Vagina (tissue), 2 donors: ENCODE measurements around the gene CCNB1. TPM values are rescaled to one million over a fixed set of nuclear protein-coding genes. Genes with fewer than 3 reads are reported as not detected.

Source experiments
- DNase-seq, 2 donors: peaks; one replicate each; pipeline ENCODE4 v3.0.0-alpha.2; 2017; ENCODE audit errors: extremely low spot score in 2 of 2
- H3K27ac ChIP-seq: fragments of 200-600 bp; sonication (generic); one replicate; pipeline ENCODE4 v1.5.1; 2019
- H3K27me3 ChIP-seq: fragments of 200-600 bp; sonication (generic); one replicate; pipeline ENCODE4 v1.5.1; 2019
- H3K36me3 ChIP-seq, 2 donors: fragments of 200-600 bp; sonication (generic); one replicate each; pipeline ENCODE4 v1.5.1; 2017 to 2019
- H3K4me1 ChIP-seq: fragments of 200-600 bp; sonication (generic); one replicate; pipeline ENCODE4 v1.5.1; 2019
- H3K4me3 ChIP-seq, 2 donors: fragments of 200-600 bp; sonication (generic); 1 replicate in 1 of 2; 2 replicates in 1 of 2; pipeline ENCODE4 v1.5.1; 2016 to 2019
- H3K9me3 ChIP-seq: fragments of 200-600 bp; sonication (generic); one replicate; pipeline ENCODE4 v1.5.1; 2019
- CTCF ChIP-seq, 3 experiments: fragments of 450-650 bp in 2 of 3; fragments of 200-600 bp in 1 of 3; sonication (generic) in 1 of 3; IDR thresholded peaks; one replicate each; pipeline ENCODE4 v1.5.1; 2017 to 2019; ENCODE audit warnings: antibody characterized with exemption in 3 of 3, mild to moderate bottlenecking in 2 of 3, moderate library complexity in 2 of 3
- POLR2A ChIP-seq, 2 donors: fragments of 450-650 bp; IDR thresholded peaks; one replicate each; pipeline ENCODE4 v1.6.1; 2017; ENCODE audit warnings: antibody characterized with exemption in 2 of 2, mild to moderate bottlenecking in 2 of 2, moderate library complexity in 2 of 2
- POLR2AphosphoS5 ChIP-seq, 2 donors: sonication (generic); formaldehyde crosslinking; IDR thresholded peaks; one replicate each; pipeline ENCODE4 v1.9.0; 2017; ENCODE audit warnings: antibody characterized with exemption in 2 of 2, mild to moderate bottlenecking in 2 of 2, low read depth in 1 of 2; ENCODE audit not compliant: insufficient read depth in 1 of 2
- intact Hi-C: fragments of 100-400 bp; cut with DNase I; formaldehyde crosslinking; loops from one replicate; pipeline ENCODE4 v1.15.1; 2023
- total RNA-seq: library from RNA; depleted of rRNA; stranded (reverse); fragments of >200 nt; gene quantifications from one replicate; pipeline ENCODE4 v1.2.3, GENCODE V29; 2016

CCNB1 gene
- total RNA-seq, 1 donor from 2014 or later, result 14.0 TPM

GRCh38 chr5:69202497-69202896, 35.5 kb downstream of the CCNB1 start:
- H3K9me3 ChIP-seq, result no peaks in the 10 kb centered on the region
- no peaks in the 10 kb centered on the region for H3K36me3 ChIP-seq
- intact Hi-C loops, result no loop called here
- TF ChIP-seq POLR2AphosphoS5 (IDR thresholded peaks at IDR 0.05; ENCODE audit: insufficient read depth in 1 of 2, low read depth in 1 of 2), result no peak
- TF ChIP-seq CTCF (IDR thresholded peaks at IDR 0.05), result no peak
- no peak for TF ChIP-seq POLR2A (IDR thresholded peaks at IDR 0.05)
- no peaks in the 10 kb centered on the region for H3K4me1 ChIP-seq
- no peak overlapping the region for H3K4me3 ChIP-seq
- H3K27me3 ChIP-seq, result no peaks in the 10 kb centered on the region
- DNase-seq, result no peak
- no peak overlapping the region for H3K27ac ChIP-seq

- TF ChIP-seq CTCF (IDR thresholded peaks at IDR 0.05) (no peak), POLR2AphosphoS5 (IDR thresholded peaks at IDR 0.05; ENCODE audit: insufficient read depth in 1 of 2, low read depth in 1 of 2) (no peak), POLR2A (IDR thresholded peaks at IDR 0.05) (no peak)
- Histone ChIP-seq H3K4me3 (no peak overlapping the region), H3K27ac (no peak overlapping the region), H3K27me3 (no peaks in the 10 kb centered on the region), H3K36me3 (no peaks in the 10 kb centered on the region), H3K4me1 (no peaks in the 10 kb centered on the region), H3K9me3 (no peaks in the 10 kb centered on the region)
- intact Hi-C loops, result no loop called here
- no peak for DNase-seq
Observed at GRCh38 chr5:69206528-69207190, 39.7 kb downstream of the CCNB1 start.

GRCh38 chr5:69209602-69210001, 42.7 kb downstream of the CCNB1 start:
- no peaks in the 10 kb centered on the region for H3K36me3 ChIP-seq
- no peaks in the 10 kb centered on the region for H3K27me3 ChIP-seq
- no peak overlapping the region for H3K4me3 ChIP-seq
- H3K4me1 ChIP-seq, result no peaks in the 10 kb centered on the region
- intact Hi-C loops, result no loop called here
- no peaks in the 10 kb centered on the region for H3K9me3 ChIP-seq
- no peak for DNase-seq
- TF ChIP-seq CTCF (IDR thresholded peaks at IDR 0.05), result no peak
- no peak for TF ChIP-seq POLR2A (IDR thresholded peaks at IDR 0.05)
- TF ChIP-seq POLR2AphosphoS5 (IDR thresholded peaks at IDR 0.05; ENCODE audit: insufficient read depth in 1 of 2, low read depth in 1 of 2), result no peak
- no peak overlapping the region for H3K27ac ChIP-seq

GRCh38 chr5:69211200-69211599, 44.2 kb downstream of the CCNB1 start:
- DNase-seq, result no peak
- Histone ChIP-seq H3K4me3 (no peak overlapping the region), H3K27me3 (no peaks in the 10 kb centered on the region), H3K9me3 (no peaks in the 10 kb centered on the region), H3K36me3 (no peaks in the 10 kb centered on the region), H3K4me1 (no peaks in the 10 kb centered on the region), H3K27ac (no peak overlapping the region)
- TF ChIP-seq POLR2A (IDR thresholded peaks at IDR 0.05) (no peak), POLR2AphosphoS5 (IDR thresholded peaks at IDR 0.05; ENCODE audit: insufficient read depth in 1 of 2, low read depth in 1 of 2) (no peak), CTCF (IDR thresholded peaks at IDR 0.05) (no peak)
- intact Hi-C loops, result no loop called here

GRCh38 chr5:69212022-69212421, 45.1 kb downstream of the CCNB1 start:
- no peak for TF ChIP-seq POLR2A (IDR thresholded peaks at IDR 0.05)
- no peak for TF ChIP-seq CTCF (IDR thresholded peaks at IDR 0.05)
- DNase-seq, result no peak
- no peaks in the 10 kb centered on the region for H3K9me3 ChIP-seq
- intact Hi-C loops, result no loop called here
- no peaks in the 10 kb centered on the region for H3K36me3 ChIP-seq
- no peaks in the 10 kb centered on the region for H3K27me3 ChIP-seq
- no peak overlapping the region for H3K4me3 ChIP-seq
- peaks cover 2% of the 10 kb centered on the region for H3K4me1 ChIP-seq
- no peak overlapping the region for H3K27ac ChIP-seq
